ENCODE results near the gene DTX3. TPM values are rescaled to one million over a fixed set of nuclear protein-coding genes. Genes with fewer than 3 reads are reported as not detected.
"Not testable (repeated sequence)": the region's sequence is repeated elsewhere in the genome, so short reads cannot be mapped to it uniquely, and the experiment has no call there.

Gene DTX3
- total RNA-seq, 1 donor from 2014 or later, result 31.2 TPM

DNA sequence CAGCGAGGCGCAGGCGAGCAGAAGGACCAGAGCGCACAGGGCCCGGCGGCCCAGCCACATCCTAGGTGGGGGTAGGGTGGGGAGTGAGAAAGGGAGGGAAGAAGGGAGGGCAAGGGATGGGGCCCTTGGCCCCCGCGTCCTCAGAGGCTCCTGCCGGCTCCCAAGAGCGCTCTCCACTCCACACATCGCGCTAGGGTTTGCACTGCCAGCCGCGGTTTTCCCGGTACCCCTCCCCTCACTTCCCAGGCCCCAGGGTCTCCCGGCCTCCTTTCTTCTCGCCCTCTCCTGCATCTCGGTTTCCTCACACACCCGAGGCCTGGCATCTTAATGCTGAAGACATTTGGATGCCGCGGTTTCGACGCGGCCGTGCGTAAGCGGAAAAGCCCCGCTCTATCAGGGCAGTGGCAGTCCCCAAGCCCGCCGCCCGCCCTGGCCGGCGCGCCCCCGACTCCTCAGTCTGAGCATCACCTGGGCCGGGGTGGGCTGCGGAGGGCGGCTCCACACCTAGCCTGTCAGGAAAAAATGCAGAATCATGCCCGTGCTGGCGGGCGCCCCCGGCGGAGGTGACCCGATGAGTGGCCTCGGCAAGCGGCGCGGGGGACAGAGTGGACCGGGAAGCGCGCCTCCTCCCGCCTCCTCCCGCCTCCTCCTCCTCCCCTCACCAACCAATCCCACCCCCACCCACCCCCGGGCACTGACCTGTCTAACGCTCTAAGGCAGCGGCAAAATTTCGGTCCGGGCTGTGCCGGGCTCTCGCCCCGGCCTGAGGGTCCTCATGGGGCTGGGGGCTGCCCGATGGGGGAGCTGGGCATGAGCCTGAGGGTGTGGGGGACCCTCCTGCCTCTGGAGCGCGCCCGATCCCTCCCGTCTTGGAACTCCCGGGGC, 27.7 kb downstream of the DTX3 start:
- peak; percentile 10 for DNase-seq (ENCODE audit: low spot score)

DNA sequence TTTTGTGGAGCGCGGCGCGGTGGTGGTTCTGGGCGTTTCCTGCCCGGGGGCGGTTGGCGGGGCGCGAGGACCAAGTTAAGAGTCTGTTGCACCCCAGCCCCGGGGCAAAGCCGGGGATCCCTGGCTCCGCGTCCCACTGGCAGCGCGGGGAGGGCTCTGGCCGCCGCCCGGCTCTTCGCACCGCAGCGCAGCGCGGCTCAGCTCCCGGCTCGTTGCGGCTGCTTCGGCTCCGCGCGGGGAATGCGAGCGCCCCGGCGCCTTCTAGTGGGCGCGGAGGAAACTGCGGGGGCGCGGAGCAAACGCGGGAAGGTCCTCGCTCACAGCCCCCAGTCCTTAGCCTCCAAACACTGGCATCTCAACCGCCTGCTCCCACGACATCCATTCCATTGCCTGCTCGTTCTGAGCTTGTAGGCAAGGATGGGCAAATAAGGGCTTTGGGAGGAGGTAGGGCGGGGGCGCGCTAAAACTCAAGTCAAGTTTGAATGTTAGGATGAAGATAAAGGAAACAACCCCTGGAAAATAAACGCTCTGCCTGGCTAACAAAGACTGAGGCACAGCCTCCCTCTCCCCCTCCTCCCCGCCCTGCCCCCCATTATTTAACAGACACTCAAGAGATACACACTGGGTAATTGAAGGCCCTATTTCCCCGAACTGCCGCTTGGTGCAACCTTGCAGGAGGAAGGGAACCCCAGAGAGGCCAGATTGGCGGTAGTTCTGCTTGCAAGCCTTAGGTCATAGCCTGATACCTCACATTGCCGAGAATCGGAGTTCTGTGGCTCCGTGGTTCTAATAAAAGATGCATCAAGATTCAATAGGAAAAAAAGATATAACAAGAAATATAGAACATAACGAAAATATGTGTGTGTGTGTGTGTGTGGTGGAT, 28.6 kb downstream of the DTX3 start, which contains the start of gene B4GALNT1:
Gene B4GALNT1, minus strand, starts transcription at position 244 of the 883 bp plus-strand sequence. CDS start 1,069 bp downstream, outside the sequence.
- peak; percentile 26 for DNase-seq (ENCODE audit: low spot score)

DNA sequence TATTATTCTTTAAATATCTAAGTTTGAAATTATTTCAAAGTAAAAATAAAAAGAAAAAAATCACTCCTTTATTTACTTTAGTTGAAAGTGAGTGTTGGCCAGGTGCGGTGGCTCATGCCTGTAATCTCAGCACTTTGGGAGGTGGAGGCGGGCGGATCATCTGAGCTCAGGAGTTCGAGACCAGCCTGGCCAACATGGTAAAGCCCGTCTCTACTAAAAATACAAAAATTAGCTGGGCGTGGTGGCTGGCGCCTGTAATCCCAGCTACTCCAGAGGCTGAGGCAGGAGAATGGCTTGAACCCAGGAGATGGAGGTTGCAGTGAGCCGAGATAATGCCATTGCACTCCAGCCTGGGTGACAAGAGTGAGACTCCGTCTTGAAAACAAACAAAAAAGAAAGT, 32.1 kb downstream of the DTX3 start:
- peak; percentile 3 for DNase-seq (ENCODE audit: low spot score)

DNA sequence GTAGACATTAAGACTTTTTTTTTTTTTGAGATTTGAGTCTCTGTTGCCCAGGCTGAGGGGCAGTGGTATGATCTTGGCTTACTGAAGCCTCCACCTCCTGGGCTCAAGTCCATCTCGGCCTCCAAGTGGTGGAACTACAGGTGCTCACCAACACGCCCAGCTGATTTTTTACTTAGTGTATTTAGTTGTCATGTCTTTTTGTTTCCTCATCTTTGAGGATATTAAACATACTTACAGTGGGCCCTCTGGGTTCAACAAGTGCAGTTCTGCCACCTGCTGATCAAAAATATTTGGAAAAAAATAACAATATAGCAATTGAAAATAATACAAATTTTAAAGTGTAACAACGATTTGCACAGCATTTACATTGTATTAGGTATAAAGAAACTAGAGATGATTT, 32.7 kb downstream of the DTX3 start:
- DNase-seq (ENCODE audit: low spot score), result no peak

DNA sequence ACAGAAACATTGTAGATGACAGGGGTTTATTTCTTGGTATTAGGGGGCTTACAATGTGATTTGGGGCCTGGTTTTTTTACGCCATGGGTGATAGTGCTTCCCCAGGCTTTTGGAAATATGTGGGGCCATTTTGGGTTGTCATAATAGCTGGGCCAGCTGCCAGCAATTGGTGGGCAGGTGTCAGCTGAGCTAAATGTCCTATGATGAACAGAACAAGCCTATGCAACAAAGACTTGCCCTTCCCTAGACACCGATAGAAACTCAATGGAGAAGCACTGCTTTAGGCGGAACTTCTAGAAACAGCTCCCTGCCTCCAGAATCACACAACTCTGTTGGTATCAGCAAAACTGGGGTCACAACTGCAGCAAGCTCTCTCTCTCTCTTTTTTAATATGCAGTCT, 33.5 kb downstream of the DTX3 start:
- DNase-seq (ENCODE audit: low spot score), result no peak

DNA sequence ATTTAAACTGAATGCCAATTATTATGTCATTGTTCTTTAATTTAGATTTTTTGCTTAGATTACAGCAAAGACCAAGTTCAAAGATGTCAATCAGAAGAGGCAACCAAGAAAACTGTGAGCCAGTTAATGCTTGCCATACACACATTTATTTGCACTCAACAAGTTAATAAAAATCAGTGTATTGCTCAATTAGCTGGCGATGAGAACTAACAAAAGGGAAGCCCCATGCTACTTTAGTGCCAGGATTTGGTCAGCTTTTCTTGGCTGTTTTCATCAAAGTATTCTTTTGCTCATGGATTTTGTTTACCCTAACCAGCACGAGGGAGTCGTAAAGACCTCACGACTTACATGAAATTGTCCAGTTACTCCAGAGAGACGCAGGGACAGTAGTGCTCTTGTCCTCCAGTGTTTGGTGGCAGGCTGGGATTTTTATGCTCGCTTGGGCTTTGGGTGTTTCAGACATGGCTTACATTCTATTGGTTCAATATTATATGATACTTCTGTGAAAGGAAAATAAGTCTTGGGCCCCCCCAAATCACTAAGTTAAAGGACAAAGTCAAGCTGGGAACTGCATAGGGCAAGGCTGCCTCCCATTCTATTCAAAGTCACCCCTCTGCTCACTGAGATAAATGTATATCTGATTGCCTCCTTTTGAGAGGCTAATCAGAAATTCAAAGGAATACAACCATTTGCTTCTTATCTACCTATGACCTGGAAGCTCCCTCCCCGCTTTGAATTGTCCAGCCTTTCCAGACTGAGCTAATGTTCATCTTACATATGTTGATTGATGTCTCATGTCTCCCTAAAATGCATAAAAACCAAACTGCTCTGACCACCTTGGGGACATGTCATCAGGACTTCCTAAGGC, 35.8 kb downstream of the DTX3 start:
- DNase-seq (ENCODE audit: low spot score), result no peak

DNA sequence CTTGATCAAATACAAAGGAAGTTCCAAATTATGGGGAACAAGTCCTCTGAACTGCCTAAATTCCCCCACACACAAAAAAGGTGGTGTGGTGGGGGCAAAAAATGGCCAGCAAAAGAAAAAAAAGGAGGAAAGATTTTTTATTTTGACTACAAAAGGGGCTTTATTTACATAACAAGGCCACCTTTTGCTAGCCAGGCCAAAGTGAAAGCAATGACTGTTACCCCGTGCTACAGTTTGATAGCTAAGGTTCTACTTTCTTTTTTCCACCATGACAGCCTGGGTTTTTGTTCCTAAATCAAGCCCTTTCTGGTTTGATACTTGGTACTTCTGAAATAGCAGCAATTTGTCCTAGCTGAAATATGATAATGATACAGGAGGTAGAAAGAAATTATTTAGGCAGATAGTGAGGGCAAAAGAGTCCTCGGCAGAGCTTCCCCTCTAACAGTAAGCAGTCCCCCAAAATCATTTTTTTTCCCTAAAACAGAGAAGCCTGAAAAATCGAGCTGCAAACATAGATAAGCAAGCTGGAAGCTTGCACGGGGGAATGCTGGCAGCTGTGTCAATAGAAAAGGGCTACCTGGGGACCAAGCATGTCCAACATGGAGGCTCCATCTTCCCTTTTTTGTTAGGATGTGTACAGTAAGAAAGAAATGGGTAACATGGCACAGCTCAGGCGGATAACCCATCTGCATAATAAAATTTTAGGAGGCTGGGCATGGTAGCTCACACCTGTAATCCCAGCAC, 37.2 kb downstream of the DTX3 start:
- no peak for DNase-seq (ENCODE audit: low spot score)

DNA sequence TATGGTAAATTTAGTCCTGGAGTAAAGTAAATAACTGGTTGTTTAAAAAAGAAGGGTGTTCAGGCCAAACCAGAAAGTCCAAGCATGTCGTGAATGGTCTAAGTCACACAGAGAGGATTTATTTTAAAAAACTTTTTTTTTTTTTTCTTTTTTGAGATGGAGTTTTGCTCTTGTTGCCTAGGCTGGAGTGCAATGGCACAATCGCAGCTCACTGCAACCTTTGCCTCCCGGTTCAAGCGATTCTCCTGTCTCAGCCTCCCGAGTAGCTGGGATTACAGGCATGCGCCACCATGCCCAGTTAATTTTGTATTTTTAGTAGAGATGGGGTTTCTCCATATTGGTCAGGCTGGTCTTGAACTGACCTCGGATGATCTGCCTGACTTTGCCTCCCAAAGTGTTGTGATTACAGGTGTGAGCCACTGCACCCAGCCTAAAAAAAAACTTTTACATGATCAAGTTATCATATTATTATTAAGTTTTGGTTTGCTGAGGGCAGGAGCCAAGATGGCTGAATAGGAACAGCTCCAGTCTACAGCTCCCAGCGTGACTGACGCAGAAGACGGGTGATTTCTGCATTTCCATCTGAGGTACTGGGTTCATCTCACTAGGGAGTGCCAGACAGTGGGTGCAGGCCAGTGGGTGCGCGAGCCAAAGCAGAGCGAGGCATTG, 41.5 kb downstream of the DTX3 start:
- DNase-seq (ENCODE audit: low spot score), result not testable (repeated sequence)

DNA sequence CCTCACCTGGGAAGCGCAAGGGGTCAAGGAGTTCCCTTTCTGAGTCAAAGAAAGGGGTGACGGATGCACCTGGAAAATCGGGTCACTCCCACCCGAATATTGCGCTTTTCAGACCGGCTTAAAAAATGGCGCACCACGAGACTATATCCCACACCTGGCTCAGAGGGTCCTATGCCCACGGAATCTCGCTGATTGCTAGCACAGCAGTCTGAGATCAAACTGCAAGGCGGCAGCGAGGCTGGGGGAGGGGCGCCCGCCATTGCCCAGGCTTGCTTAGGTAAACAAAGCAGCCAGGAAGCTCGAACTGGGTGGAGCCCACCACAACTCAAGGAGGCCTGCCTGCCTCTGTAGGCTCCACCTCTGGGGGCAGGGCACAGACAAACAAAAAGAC, 42.0 kb downstream of the DTX3 start:
- not testable (repeated sequence) for DNase-seq (ENCODE audit: low spot score)

DNA sequence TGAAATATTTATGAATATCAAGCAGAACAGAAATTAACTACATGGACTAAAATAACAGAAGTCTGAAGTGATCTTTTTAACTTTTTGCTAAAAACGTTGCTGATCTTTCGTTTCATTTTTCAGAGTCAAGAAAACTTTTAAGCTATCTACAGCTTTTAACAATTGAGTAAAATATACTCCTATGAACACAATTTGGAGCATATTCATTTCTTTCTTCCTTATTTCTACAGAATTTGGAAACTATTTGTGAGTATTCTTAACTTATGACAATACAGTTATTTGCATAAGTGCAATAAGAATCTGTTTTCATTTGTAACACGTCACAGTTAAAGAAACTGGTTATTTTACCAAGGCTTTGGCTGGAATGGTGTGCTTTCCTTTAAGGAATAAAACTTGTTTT, 49.4 kb downstream of the DTX3 start:
- no peak for DNase-seq (ENCODE audit: low spot score)

DNA sequence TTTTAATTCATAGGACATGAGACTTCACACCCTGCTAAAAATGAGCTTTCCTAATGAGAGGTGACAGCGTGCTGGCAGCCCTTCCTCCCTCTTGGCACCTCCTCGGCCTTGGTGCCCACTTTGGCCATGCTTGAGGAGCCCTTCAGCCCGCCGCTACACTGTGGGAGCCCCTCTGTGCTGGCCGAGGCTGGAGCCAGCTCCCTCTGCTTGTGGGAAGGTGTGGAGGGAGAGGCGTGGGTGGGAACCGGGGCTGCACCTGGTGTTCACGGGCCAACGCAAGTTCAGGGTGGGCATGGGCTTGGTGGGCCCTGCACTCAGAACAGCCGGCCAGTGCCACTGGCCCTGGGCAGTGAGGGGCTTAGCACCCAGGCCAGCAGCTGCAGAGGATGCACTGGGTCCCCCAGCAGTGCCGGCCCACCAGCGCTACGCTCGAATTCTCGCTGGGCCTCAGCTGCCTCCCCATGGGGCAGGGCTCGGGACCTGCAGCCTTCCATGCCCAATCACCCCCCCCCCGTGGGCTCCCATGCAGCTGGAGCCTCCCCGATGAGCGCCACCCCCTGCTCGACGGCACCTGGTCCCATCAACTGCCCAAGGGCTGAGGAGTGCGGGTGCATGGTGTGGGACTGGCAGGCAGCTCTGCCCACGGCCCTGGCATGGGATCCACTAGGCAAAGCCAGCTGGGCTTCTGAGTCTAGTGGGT, 51.1 kb downstream of the DTX3 start:
- DNase-seq (ENCODE audit: low spot score), result no peak

DNA sequence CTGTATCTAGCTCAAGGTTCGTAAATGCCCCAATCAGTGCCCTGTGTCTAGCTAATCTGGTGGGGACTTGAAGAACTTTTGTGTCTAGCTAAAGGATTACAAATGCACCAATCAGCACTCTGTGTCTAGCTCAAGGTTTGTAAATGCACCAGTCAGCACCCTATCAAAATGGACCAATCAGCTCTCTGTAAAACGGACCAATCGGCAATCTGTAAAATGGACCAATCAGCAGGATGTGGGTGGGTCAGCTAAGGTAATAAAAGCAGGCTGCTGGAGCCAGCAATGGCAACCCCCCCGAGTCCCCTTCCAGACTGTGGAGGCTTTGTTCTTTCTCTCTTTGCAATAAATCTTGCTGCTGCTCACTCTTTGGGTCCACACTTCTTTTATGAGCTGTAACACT, 51.8 kb downstream of the DTX3 start:
- DNase-seq (ENCODE audit: low spot score), result not testable (repeated sequence)

DNA sequence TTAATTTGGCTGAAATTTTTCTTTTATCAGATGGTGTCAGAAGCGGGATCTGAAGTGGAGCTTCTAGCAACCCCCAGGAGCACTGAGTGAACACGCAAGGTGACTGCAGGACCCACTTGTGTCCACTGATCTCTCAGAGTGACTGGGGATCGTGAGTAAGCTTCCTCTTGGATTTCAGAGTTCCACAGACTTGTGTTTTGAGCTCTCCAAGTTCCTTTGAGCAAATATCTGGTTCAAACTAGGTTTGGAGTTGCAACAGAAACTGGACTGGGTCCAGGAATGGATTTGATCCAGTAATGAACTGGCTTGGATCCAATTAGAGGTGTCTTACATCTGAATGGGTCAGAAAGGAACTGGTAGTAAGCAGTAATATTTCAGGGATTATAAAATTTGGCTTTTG, 53.1 kb downstream of the DTX3 start:
- DNase-seq (ENCODE audit: low spot score), result peak; percentile 68

DNA sequence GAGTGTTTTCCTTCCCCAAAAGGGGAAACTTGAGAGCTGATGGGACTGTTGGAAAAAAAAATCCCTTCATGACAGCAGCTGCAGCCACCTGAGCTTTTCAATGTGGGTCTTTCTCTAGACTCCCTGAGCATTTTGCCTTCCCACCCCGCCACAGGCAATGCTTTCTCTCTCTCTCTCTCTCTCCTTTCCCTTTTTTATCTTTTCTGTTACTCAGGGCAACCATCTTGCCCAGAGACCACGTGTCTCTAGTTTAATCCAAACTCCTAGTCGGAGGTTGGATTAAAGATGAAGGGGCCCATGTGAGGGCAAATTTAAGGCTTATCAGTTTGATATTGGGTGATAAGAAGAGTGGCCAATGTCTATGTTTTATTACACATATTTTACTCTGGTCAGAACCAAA, 54.3 kb downstream of the DTX3 start:
- DNase-seq (ENCODE audit: low spot score), result no peak

Other genes starting within 250 kb of the DTX3 start
- gene R3HDM2, start 173.8 kb upstream of the DTX3 start, total RNA-seq, result 73.5 TPM
- not detected for gene INHBC, start 170.0 kb upstream of the DTX3 start, total RNA-seq
- gene INHBE, start 149.5 kb upstream of the DTX3 start, total RNA-seq, result 0.58 TPM
- 6.2 TPM for gene GLI1, start 145.0 kb upstream of the DTX3 start, total RNA-seq
- gene ARHGAP9, start 125.0 kb upstream of the DTX3 start, total RNA-seq, result 20.4 TPM
- gene MARS1, start 116.8 kb upstream of the DTX3 start, total RNA-seq, result 116 TPM
- 24.6 TPM for gene DDIT3, start 84.3 kb upstream of the DTX3 start, total RNA-seq
- 115 TPM for gene MBD6, start 82.0 kb upstream of the DTX3 start, total RNA-seq
- gene DCTN2, start 57.6 kb upstream of the DTX3 start, total RNA-seq, result 135 TPM
- gene KIF5A, start 54.8 kb upstream of the DTX3 start, total RNA-seq, result 0.81 TPM
- 36.1 TPM for gene PIP4K2C, start 13.6 kb upstream of the DTX3 start, total RNA-seq
- gene ARHGEF25, start 6.6 kb downstream of the DTX3 start, total RNA-seq, result 26.2 TPM
- 1.3 TPM for gene B4GALNT1, start 28.4 kb downstream of the DTX3 start, total RNA-seq
- gene OS9, start 89.3 kb downstream of the DTX3 start, total RNA-seq, result 249 TPM
- 2.6 TPM for gene AGAP2, start 133.9 kb downstream of the DTX3 start, total RNA-seq
- gene TSPAN31, start 140.2 kb downstream of the DTX3 start, total RNA-seq, result 44.8 TPM
- gene CDK4, start 147.5 kb downstream of the DTX3 start, total RNA-seq, result 67.8 TPM
- 24.6 TPM for gene MARCHF9, start 150.3 kb downstream of the DTX3 start, total RNA-seq
- gene CYP27B1, start 162.3 kb downstream of the DTX3 start, total RNA-seq, result 1.6 TPM
- gene METTL1, start 167.3 kb downstream of the DTX3 start, total RNA-seq, result 9.2 TPM
- gene EEF1AKMT3, start 167.8 kb downstream of the DTX3 start, total RNA-seq, result 7.0 TPM
- 29.3 TPM for gene TSFM, start 178.0 kb downstream of the DTX3 start, total RNA-seq
- 12.0 TPM for gene AVIL, start 213.9 kb downstream of the DTX3 start, total RNA-seq
- 150 TPM for gene CTDSP2, start 241.9 kb downstream of the DTX3 start, total RNA-seq

Measured in mucosa of gallbladder (tissue), 1 donor.